HG02678 (cell line): ENCODE data around the gene SEC14L2.

Experiments used
- ATAC-seq: cut with Tn5 transposase; IDR thresholded peaks from one replicate; pipeline ENCODE4 v1.9.1; 2021; ENCODE audit warnings: mild to moderate bottlenecking, moderate library complexity; ENCODE audit not compliant: unreplicated experiment

The SEC14L2 gene

DNA sequence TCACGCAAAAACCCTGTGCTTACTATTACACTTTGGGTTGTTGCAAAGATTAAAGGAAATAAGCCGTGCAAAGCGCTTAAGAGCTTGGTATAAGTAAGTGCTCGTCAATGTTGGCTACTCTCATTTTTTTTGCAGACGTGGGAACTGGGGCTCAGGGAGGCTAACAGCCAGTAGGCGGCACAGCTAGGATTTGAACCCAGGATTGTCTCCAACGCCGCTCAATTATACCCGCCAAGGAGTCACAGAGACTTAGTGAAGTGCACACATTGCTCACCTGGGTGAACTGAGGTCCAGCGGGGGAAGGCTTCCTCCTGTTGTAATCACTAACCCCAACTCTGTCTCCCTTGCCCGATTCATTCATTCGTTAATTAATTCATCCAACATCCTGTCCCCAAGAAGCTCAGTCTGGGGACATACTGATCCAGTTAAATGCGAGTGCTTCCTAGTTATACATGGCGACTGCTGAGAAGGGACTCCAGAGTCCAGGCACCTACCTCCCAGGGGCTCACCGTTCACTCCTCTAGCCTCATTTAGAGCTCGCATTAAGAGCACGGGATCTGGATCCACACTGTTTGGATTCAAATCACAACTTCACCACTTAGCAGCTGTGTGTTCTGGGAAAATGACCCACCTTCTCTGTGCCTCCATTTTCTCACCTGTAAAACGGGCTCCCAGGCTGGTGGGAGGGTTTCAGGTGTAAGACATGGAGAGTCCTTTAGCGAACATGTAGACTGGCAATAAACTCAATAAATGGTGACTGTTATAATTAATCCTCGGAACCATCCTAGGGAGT, 27.9 kb downstream of the SEC14L2 start:
- ATAC-seq: no peak

DNA sequence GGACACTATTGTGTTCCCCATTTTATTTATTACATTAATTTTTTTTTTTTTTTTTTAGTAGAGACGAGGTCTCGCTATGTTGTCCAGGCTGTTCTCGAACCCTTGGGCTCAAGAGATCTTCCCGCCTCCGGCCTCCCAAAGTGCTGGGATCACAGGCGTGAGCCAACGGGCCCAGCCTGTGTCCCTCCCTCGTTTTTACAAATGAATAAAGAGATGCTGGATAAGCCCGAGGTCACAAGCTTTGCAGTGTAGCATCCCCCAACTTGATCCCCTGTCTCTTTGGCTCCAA, 28.5 kb downstream of the SEC14L2 start:
- no peak for ATAC-seq

GRCh38 chr22:30425616-30426387, 29.0 kb downstream of the SEC14L2 start, which contains the start of gene MTFP1:
TSS of gene MTFP1 (plus strand) at chr22:30425768. CDS start at chr22:30425880, 112 bp downstream.
- ATAC-seq: no peak

DNA sequence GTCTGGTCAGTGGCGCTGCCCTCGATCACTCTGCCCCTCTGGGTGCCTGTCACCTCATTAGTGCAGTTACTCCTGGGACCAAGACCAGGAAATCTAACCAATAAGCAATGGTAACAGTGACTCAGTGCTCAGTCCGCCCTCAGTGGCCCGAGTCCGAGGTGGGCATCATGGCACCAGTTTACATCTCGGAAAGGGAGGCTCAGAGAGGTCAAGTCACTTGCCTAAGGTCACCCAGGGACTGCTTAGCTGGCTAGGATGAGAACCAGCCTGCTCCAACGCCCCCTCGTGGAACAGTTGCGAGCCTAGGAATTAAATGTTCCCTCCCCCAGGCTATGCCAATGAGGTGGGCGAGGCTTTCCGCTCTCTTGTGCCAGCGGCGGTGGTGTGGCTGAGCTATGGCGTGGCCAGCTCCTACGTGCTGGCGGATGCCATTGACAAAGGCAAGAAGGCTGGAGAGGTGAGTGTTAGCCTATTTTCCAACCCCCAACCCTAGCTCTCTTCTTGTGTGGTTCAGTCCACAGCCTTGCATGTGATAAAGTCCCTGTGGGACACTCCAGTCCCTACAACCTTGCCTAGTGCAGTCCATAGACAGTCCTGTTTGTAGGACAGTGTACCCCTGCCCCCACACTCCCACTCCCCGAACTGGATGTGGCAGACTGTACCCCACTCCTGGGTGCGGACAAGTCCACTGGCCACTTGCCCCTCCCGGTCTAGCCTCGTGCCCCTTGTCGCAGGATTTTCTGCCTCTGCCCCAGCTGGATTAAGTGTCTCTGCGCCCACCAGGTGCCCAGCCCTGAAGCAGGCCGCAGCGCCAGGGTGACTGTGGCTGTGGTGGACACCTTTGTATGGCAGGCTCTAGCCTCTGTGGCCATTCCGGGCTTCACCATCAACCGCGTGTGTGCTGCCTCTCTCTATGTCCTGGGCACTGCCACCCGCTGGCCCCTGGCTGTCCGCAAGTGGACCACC, 29.9 kb downstream of the SEC14L2 start:
- ATAC-seq: no peak

- no peak for ATAC-seq
Observed at GRCh38 chr22:30427871-30428270, 31.1 kb downstream of the SEC14L2 start.

DNA sequence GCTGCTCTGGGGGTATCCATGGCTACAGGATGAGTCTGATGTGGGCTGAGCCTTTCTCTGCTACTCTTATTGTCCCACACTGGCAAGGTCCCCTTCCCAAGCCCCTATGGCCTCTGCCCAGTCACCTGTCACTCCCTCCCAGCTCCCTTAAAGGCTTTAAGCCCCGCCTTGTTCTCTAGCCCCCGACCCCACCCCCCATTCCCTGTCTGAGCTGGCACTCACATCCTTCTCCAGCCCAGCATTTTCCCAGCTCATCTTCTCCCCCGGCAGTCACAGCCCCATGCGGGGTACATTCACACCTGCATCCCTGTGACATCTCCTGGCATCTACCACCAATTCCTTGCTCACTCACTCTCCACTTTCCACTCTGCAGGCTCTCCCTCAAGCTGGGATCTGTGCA, 33.1 kb downstream of the SEC14L2 start:
- ATAC-seq: no peak

GRCh38 chr22:30430933-30431332, 34.1 kb downstream of the SEC14L2 start:
- ATAC-seq: no peak

- ATAC-seq: no peak
Observed at GRCh38 chr22:30432096-30432495, 35.3 kb downstream of the SEC14L2 start.

- no peak for ATAC-seq
Observed at GRCh38 chr22:30432520-30432919, 35.7 kb downstream of the SEC14L2 start.

DNA sequence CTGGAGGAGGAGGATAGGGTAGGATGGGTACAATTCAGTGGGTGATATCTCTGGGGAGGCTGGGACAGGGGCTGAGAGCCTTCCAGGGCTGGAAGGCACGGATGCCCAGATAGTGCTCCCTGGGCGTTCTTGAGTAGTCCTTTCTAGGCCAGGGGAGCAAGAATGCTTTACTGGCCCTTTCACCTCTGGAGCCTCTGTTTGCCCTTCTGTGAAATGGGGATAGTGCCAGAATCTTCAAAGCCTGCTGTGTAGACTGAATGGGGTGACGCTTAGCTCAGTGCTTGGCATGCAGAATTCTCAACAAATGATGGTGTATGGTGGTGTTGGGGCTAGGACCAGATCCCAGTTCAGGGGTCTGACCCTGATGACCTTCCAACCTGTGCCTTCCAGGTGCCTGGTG, 36.4 kb downstream of the SEC14L2 start:
- ATAC-seq: no peak

DNA sequence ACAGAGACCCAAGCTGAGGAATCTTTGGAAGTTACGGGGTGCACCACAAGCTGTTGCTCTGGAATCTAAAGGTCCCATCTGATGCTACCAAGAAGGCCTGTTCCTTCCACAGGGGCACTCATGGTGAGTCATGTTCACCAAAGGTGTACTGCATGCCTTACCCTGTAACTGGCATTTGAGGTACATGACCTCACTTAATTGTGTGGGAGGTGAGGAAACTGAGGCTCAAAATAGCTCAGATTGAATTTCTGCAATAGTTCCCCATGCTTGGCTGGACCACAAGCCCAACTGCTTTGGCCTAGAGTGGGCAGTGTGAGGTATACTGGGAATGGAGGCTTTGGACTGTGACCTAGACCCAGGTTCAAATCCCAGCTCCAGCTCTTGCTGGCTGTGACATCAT, 37.0 kb downstream of the SEC14L2 start:
- no peak for ATAC-seq

DNA sequence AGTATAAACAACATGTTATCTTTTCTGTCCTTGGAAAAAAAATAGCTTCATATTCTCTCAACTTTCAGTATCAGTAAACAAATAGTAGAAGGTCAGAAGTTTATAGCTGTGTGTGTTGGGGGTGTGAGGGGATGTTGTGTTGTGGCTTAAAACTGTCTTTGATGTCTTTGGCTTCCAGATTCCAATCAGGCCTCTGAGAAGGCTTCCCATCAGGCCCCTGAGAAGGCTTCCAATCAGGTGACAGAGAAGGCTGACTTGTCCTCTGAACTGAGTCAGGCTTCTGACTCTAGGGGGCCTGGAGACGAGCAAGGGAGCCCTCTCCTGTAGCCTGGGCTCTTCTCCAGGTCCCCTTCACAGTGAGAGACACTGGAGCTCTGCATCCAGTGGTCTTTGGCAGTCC, 38.0 kb downstream of the SEC14L2 start:
- no peak for ATAC-seq

DNA sequence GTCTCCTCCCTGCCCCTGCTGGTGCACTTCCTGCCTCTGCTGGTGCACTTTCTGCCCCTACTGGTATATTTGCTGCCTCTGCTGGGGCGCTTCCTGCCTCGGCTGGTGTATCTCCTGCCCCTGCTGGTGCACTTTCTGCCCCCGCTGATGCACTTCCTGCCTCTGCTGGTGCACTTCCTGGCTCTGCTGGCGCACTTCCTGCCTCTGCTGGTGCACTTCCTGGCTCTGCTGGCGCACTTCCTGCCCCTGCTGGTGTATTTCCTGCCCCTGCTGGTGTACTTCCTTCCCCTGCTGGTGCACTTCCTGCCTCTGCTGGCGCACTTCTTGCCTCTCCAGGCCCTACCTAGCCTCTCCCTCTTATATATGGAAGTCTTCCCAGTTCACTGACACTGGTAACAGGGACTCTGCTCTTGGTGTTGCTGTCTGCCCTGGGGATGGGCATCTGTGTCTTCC, 38.9 kb downstream of the SEC14L2 start:
- ATAC-seq: no peak

- ATAC-seq: no peak
Observed at GRCh38 chr22:30436196-30436595, 39.4 kb downstream of the SEC14L2 start.

DNA sequence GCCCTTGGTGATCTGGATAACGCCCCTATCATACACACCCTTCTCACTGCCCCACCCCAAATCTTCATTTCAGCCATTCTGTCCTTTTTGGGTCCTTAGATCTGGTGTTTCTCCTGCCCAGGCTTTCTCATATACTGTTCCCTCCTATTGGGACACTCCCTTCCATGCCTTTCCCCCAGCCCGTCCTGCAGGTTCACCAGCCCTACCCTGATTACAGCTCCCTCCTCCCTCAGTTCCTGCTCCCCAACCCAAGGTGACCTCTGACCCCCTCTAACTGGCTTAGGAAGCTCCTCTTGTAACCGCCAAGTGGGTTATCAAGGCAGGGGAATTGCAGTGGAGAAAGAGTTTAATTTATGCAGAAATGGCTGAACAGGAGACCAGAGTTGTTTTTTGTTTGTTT, 41.7 kb downstream of the SEC14L2 start:
- no peak for ATAC-seq

DNA sequence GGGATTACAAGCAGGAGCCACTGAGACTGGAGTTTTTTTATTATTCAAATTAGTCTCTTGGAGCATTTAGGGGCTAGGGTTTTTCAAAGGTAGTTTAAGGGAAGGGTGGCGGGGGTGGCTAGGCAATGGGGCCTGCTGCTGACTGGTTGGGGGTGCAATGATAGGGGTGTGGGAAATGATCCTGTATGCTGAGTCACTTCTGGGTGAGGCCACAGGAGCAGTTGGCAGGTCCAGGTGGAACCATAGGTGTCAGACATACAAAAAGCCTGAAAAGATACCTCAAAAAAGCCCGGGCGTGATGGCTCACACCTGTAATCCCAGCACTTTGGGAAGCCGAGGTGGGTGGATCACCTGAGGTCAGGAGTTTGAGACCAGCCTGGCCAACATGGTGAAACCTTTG, 42.4 kb downstream of the SEC14L2 start:
- ATAC-seq: no peak

DNA sequence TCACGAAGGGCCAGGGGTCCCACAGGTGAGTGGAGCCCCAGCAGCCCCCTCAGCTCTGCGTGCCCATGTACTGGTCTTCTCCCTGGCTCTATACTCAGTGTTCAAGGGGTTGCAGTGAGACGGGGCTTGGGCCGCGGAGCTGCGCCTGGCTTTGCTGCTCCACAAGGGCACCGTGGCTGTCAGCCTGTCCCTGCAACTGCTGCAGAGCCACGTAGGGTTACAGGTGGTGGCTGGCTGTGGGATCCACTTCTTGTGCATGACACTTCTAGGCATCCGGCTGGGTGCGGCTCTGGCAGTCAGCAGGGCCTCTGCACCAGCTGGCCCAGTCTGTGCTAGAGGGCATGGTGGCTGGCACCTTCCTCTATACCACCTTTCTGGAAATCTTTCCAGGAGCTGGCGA, 43.0 kb downstream of the SEC14L2 start:
- no peak for ATAC-seq

- no peak for ATAC-seq
Observed at GRCh38 chr22:30441088-30441487, 44.3 kb downstream of the SEC14L2 start.

DNA sequence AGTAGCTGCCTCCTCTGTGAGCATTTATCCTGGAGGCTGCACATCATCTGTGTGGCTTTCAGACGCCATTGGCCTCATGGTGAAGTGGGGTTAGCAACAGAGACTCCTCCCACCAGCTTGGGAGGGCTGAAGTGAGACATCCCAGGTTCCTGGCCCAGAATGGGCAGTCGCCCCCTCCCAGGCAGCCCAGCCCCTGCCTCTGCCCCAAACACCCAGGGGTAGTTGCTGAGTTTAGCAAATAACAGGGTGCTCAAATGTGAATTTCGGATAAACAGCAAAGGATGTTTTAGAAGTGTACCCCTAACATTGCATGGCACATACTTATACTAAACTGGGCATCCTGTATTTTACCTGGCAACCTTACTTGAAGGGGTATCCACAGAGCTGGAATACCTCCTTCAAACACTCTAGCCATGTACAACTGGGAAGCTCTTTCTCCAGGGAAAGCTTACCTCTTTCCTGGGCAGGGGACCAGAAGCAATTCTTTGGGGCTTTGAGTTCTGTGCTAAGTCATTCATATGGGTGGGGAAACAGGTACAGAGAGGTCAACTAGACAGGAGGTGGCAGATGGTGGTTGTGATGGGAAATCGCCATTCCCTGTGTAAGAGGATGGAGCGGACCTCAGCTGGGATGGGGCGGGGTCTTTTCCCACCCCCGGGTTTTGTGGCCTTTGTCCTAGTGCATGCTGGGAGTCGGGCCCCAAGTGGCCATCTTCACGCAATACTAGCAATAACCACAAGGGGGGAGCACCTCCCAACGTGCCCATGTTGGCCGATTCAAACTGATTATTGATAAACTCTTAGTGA, 48.0 kb downstream of the SEC14L2 start:
- ATAC-seq: no peak

DNA sequence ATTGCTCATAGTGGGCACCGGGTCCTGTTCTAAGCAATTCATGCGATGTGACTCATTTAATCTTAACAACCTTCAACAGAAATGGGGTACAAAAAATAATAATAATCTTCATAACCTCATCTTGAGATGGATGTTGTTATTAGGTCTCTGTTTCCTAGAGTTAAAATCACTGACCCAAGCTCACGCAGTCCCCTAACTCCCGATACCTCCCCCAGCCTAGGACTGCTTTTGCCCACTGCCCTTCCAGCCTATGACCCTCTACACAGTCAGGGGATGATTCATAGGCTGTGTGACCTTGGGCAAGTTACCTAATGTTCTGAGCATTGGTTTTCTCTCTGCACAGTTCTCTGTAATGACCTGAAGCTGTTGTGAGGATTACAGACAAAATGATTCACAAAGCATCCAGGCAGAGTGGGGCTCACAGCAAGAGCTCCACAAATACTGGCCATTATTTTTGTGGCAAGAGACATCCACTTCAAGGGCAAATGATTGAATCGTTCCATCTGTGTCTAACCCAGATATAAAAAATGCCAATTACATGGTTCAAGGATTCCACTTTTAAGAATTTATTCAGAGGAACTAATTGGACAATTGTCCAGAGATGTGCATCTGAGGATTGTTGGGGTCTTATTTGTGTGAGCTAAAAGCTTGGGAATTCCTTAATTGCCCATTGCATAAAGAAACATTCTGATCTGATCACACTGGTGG, 48.8 kb downstream of the SEC14L2 start:
- no peak for ATAC-seq
